DND-41 (cell line): ENCODE results near the gene REG1A.

ENCODE experiments used
- ATAC-seq: fragments of 200-7000 bp; cut with Tn5 transposase; 3 replicates; pipeline ENCODE4 v1.9.1; 2021; ENCODE audit warnings: low read depth; ENCODE audit not compliant: insufficient read depth
- DNase-seq: peaks from one replicate; pipeline ENCODE4 v3.0.0-alpha.2; 2020
- H2AFZ ChIP-seq: 2 replicates; pipeline ENCODE4 v1.6.0; 2012; ENCODE audit warnings: low read depth, low read length
- H3K27ac ChIP-seq: 2 replicates; pipeline ENCODE4 v1.5.1; 2012; ENCODE audit warnings: low read length, inconsistent platforms
- H3K27me3 ChIP-seq: fragments of 200-600 bp; sonication (generic); 2 replicates; pipeline ENCODE4 v1.6.0; 2012; ENCODE audit warnings: low read length, mild to moderate bottlenecking, inconsistent platforms; ENCODE audit not compliant: insufficient read depth, poor library complexity
- H3K36me3 ChIP-seq: 2 replicates; pipeline ENCODE4 v1.5.1; 2012; ENCODE audit warnings: low read length, inconsistent platforms; ENCODE audit not compliant: insufficient read depth
- H3K4me1 ChIP-seq: 2 replicates; pipeline ENCODE4 v1.5.1; 2012; ENCODE audit warnings: mild to moderate bottlenecking, low read length; ENCODE audit not compliant: insufficient read depth
- H3K4me2 ChIP-seq: 2 replicates; pipeline ENCODE4 v1.6.0; 2012; ENCODE audit warnings: mild to moderate bottlenecking, moderate library complexity, low read length, inconsistent platforms; ENCODE audit not compliant: insufficient read depth
- H3K4me3 ChIP-seq, 2 experiments: fragments of 200-600 bp in 1 of 2; shearing (Covaris generic) in 1 of 2; 2 replicates each; pipeline ENCODE4 v1.5.1; 2012 to 2016; ENCODE audit warnings: inconsistent platforms in 2 of 2, low read length in 2 of 2, mild to moderate bottlenecking in 2 of 2, low read depth in 1 of 2, moderate library complexity in 1 of 2
- H3K79me2 ChIP-seq: 2 replicates; pipeline ENCODE4 v1.6.0; 2012; ENCODE audit warnings: low read length, inconsistent platforms; ENCODE audit not compliant: insufficient read depth
- H3K9ac ChIP-seq: 2 replicates; pipeline ENCODE4 v1.6.0; 2012; ENCODE audit warnings: low read depth, mild to moderate bottlenecking, inconsistent platforms, low read length, moderate library complexity
- H3K9me3 ChIP-seq: 2 replicates; pipeline ENCODE4 v1.5.1; 2012; ENCODE audit warnings: low read length, moderate library complexity, mild to moderate bottlenecking, inconsistent platforms; ENCODE audit not compliant: insufficient read depth, severe bottlenecking
- H4K20me1 ChIP-seq: 2 replicates; pipeline ENCODE4 v1.6.0; 2012; ENCODE audit warnings: low read length; ENCODE audit not compliant: insufficient read depth
- EZH2 ChIP-seq: IDR thresholded peaks from 3 replicates; pipeline ENCODE4 v1.6.1; 2012; ENCODE audit warnings: borderline replicate concordance, low read depth, mild to moderate bottlenecking, moderate library complexity, low read length, inconsistent platforms; ENCODE audit not compliant: severe bottlenecking
- TF ChIP-seq, protein P1 (sequence below): IDR thresholded peaks from 2 replicates; pipeline ENCODE4 v1.5.1; 2012; ENCODE audit warnings: borderline replicate concordance, low read length, moderate library complexity, mild to moderate bottlenecking; ENCODE audit not compliant: poor library complexity, severe bottlenecking; ENCODE audit errors: extremely low read depth

Gene REG1A

DNA sequence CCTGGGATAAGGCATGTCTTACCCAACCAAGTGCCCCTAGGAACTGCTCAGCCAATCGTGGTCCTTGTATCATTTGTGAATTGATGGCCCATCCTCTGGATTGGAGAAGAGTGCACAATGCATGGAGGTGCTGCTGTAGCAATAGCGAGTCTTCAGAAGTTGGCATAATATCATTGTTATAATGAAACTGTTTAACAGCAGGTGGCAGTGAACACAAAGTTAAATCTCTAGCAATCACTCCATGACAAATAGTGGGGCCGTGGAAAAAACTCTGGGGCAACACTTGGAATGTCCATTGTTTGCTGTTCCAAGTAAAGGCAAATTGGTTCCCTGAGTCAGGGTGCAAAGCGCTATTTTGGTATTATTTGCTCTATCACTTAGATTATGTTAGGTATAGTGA is 11.4 kb downstream of the REG1A start:
- no peak for ATAC-seq
- no peaks in the 10 kb centered on the region for H3K36me3 ChIP-seq
- no peak overlapping the region for H3K9ac ChIP-seq
- no peak for TF ChIP-seq EZH2
- TF ChIP-seq, protein P1, sequence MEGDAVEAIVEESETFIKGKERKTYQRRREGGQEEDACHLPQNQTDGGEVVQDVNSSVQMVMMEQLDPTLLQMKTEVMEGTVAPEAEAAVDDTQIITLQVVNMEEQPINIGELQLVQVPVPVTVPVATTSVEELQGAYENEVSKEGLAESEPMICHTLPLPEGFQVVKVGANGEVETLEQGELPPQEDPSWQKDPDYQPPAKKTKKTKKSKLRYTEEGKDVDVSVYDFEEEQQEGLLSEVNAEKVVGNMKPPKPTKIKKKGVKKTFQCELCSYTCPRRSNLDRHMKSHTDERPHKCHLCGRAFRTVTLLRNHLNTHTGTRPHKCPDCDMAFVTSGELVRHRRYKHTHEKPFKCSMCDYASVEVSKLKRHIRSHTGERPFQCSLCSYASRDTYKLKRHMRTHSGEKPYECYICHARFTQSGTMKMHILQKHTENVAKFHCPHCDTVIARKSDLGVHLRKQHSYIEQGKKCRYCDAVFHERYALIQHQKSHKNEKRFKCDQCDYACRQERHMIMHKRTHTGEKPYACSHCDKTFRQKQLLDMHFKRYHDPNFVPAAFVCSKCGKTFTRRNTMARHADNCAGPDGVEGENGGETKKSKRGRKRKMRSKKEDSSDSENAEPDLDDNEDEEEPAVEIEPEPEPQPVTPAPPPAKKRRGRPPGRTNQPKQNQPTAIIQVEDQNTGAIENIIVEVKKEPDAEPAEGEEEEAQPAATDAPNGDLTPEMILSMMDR: no peak
- no peak overlapping the region for H3K4me3 ChIP-seq
- no peaks in the 10 kb centered on the region for H3K9me3 ChIP-seq
- no peaks in the 10 kb centered on the region for H4K20me1 ChIP-seq
- H3K79me2 ChIP-seq: no peaks in the 10 kb centered on the region
- no peaks in the 10 kb centered on the region for H3K4me1 ChIP-seq
- H3K4me2 ChIP-seq: no peak overlapping the region
- no peak overlapping the region for H3K27ac ChIP-seq
- no peaks in the 10 kb centered on the region for H3K27me3 ChIP-seq
- H2AFZ ChIP-seq: no peak overlapping the region
- no peak for DNase-seq

DNA sequence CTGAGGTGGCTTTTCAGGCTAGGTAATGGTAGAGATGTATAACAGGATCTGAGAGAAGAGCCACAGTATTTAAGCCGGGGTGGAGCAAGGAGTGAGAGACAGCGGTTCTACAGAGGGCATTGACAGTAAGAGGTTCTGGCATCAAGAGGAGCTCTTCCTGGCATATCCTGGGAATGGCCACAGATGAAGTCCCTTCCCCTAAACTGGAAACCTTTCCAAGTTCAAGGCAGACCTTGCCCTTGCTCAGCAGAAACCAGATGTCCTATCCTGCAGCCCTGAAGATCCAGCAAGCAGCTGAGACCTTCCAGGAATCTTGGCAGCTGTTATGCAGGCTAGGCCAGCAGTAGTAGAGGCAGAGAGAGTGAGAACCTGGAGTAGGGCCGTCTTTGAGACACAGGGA is 18.1 kb downstream of the REG1A start:
- no peak overlapping the region for H2AFZ ChIP-seq
- H3K4me3 ChIP-seq: no peak overlapping the region
- H3K4me2 ChIP-seq: no peak overlapping the region
- no peak overlapping the region for H3K9ac ChIP-seq
- H3K79me2 ChIP-seq: no peaks in the 10 kb centered on the region
- no peaks in the 10 kb centered on the region for H3K4me1 ChIP-seq
- ATAC-seq (no peak), DNase-seq (no peak)
- no peaks in the 10 kb centered on the region for H3K9me3 ChIP-seq
- TF ChIP-seq, protein P1: no peak
- TF ChIP-seq EZH2: no peak
- H4K20me1 ChIP-seq: no peaks in the 10 kb centered on the region
- H3K27me3 ChIP-seq: no peaks in the 10 kb centered on the region
- H3K27ac ChIP-seq: no peak overlapping the region
- no peaks in the 10 kb centered on the region for H3K36me3 ChIP-seq

DNA sequence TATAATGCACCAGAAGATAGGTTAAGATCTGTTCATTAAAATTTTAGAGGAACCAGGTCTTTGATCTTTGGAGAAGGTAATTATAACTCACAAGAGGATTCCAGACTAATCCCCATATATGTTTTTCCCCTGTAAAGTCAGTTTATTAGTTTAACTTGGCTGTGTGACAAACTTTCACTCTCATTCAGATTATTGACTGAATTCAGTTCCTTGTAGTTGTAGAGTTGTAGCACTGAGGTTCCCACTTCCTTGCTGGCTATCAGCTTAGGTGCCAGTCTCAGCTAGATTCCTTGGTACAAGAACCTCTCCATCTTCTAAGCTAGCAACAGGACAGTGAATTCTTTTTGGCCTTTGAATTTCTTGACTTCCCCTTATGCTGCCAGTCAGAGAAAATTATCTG is 19.1 kb downstream of the REG1A start:
- Histone ChIP-seq H3K9me3 (no peaks in the 10 kb centered on the region), H3K27me3 (no peaks in the 10 kb centered on the region), H3K4me3 (no peak overlapping the region), H3K36me3 (no peaks in the 10 kb centered on the region), H3K9ac (no peak overlapping the region), H3K4me2 (no peak overlapping the region), H4K20me1 (no peaks in the 10 kb centered on the region), H3K27ac (no peak overlapping the region), H3K4me1 (no peaks in the 10 kb centered on the region), H3K79me2 (no peaks in the 10 kb centered on the region), H2AFZ (no peak overlapping the region)
- ATAC-seq (no peak), DNase-seq (no peak)
- TF ChIP-seq EZH2: no peak

DNA sequence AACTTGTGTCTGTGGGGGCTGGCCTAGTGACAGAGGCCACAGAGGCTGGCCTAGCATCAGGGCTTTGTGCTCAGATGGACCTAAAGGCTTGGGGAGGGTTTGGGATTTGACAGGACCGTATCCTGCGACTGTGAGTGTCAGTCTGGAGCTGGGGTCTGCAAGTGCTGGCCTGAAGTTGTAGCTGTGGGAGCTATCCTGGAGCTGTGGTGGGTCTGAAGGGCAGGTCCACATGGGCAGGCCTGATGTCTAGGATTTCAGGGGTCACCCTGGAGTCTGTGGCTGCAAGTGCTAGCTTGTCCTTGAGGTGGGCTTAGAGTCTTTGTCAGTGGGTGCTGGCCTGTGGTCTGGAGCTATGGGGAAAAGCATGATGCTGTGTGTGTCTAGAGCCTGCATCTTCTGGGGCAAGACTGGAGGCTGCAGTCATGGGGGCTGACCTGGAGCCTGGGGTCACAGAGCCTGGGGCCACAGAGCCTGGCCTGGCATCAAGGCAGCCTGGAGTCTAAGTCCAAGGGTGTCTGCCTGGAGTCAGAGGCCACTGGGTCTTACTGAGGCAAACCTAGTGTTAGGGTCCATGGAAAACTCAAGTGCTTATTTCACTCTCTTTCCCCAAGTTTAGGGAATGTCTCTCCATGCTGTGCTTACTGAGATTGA is 35.7 kb downstream of the REG1A start:
- Histone ChIP-seq H3K79me2 (no peaks in the 10 kb centered on the region), H3K27ac (no peak overlapping the region), H3K4me1 (no peaks in the 10 kb centered on the region), H3K9ac (no peak overlapping the region), H2AFZ (no peak overlapping the region), H3K4me2 (no peak overlapping the region), H4K20me1 (no peaks in the 10 kb centered on the region), H3K9me3 (no peaks in the 10 kb centered on the region), H3K27me3 (no peaks in the 10 kb centered on the region), H3K36me3 (no peaks in the 10 kb centered on the region), H3K4me3 (no peak overlapping the region)
- DNase-seq (no peak), ATAC-seq (no peak)
- TF ChIP-seq, protein P1: no peak
- TF ChIP-seq EZH2: no peak
